WTC11 (cell line): Measurements from ENCODE around the gene FRAT1. TPM values are rescaled to one million over a fixed set of nuclear protein-coding genes. Genes with fewer than 3 reads are reported as not detected.

Experiments
- AR ChIP-seq: fragments of 250-450 bp; sonication (Bioruptor Pico); IDR thresholded peaks from 2 replicates; pipeline ENCODE4 v1.9.0; 2021; ENCODE audit warnings: mild to moderate bottlenecking
- ERG ChIP-seq: fragments of 250-450 bp; sonication (Bioruptor Pico); IDR thresholded peaks from 2 replicates; pipeline ENCODE4 v1.8.0; 2021; ENCODE audit warnings: mild to moderate bottlenecking
- ESRRA ChIP-seq: sonication (generic); formaldehyde crosslinking; IDR thresholded peaks from 2 replicates; pipeline ENCODE4 v1.8.1; 2022; ENCODE audit warnings: mild to moderate bottlenecking, missing genetic modification reagents, borderline replicate concordance
- FOXP1 ChIP-seq: sonication (generic); formaldehyde crosslinking; IDR thresholded peaks from 2 replicates; pipeline ENCODE4 v1.8.0; 2022; ENCODE audit warnings: missing genetic modification reagents, mild to moderate bottlenecking, moderate library complexity, borderline replicate concordance
- GTF2I ChIP-seq: fragments of 250-450 bp; sonication (Bioruptor Pico); conservative IDR thresholded peaks from 2 replicates; pipeline ENCODE4 v1.4.0; 2021; ENCODE audit warnings: mild to moderate bottlenecking
- NFYB ChIP-seq: sonication (generic); formaldehyde crosslinking; conservative IDR thresholded peaks from 2 replicates; pipeline ENCODE4 v1.8.0; 2022; ENCODE audit warnings: low read depth, missing genetic modification reagents
- NR1H2 ChIP-seq: sonication (generic); formaldehyde crosslinking; IDR thresholded peaks from 2 replicates; pipeline ENCODE4 v1.9.0; 2021; ENCODE audit warnings: mild to moderate bottlenecking, moderate library complexity, missing genetic modification reagents
- OVOL2 ChIP-seq: fragments of 250-450 bp; sonication (Bioruptor Pico); IDR thresholded peaks from 2 replicates; pipeline ENCODE4 v1.9.0; 2021; ENCODE audit warnings: mild to moderate bottlenecking, borderline replicate concordance
- PRDM15 ChIP-seq: sonication (generic); formaldehyde crosslinking; IDR thresholded peaks from 2 replicates; pipeline ENCODE4 v1.8.0; 2022; ENCODE audit warnings: missing genetic modification reagents
- RORB ChIP-seq: fragments of 250-450 bp; sonication (Bioruptor Pico); IDR thresholded peaks from 2 replicates; pipeline ENCODE4 v1.9.0; 2021; ENCODE audit warnings: mild to moderate bottlenecking
- SMAD4 ChIP-seq: sonication (generic); formaldehyde crosslinking; IDR thresholded peaks from 2 replicates; pipeline ENCODE4 v1.8.0; 2022; ENCODE audit warnings: mild to moderate bottlenecking, missing genetic modification reagents
- TCF7 ChIP-seq: sonication (generic); formaldehyde crosslinking; IDR thresholded peaks from 2 replicates; pipeline ENCODE4 v1.8.0; 2022; ENCODE audit warnings: mild to moderate bottlenecking, low read depth, missing genetic modification reagents, moderate library complexity
- TEAD4 ChIP-seq: sonication (generic); formaldehyde crosslinking; IDR thresholded peaks from 2 replicates; pipeline ENCODE4 v1.8.0; 2022; ENCODE audit warnings: mild to moderate bottlenecking, missing genetic modification reagents
- ZBTB21 ChIP-seq: sonication (generic); formaldehyde crosslinking; IDR thresholded peaks from 2 replicates; pipeline ENCODE4 v1.8.1; 2023; ENCODE audit warnings: mild to moderate bottlenecking, missing genetic modification reagents, borderline replicate concordance
- ZNF121 ChIP-seq: sonication (generic); formaldehyde crosslinking; IDR thresholded peaks from 2 replicates; pipeline ENCODE4 v1.8.0; 2023; ENCODE audit warnings: missing genetic modification reagents
- ZNF263 ChIP-seq: sonication (generic); formaldehyde crosslinking; IDR thresholded peaks from 2 replicates; pipeline ENCODE4 v1.8.1; 2022; ENCODE audit warnings: low read depth, mild to moderate bottlenecking, moderate library complexity, missing genetic modification reagents
- ZNF281 ChIP-seq: sonication (generic); formaldehyde crosslinking; IDR thresholded peaks from 2 replicates; pipeline ENCODE4 v1.8.0; 2023; ENCODE audit warnings: mild to moderate bottlenecking, missing genetic modification reagents
- ZSCAN18 ChIP-seq: fragments of 250-450 bp; sonication (Bioruptor Pico); IDR thresholded peaks from 2 replicates; pipeline ENCODE4 v2.1.2; 2022; ENCODE audit warnings: mild to moderate bottlenecking, moderate library complexity
- total RNA-seq: library from RNA; stranded (reverse); gene quantifications from 3 replicates; pipeline ENCODE4 v1.2.3, GENCODE V29; 2021
- TF ChIP-seq, protein P1 (sequence below): sonication (generic); formaldehyde crosslinking; IDR thresholded peaks from 2 replicates; pipeline ENCODE4 v1.8.1; 2023; ENCODE audit warnings: mild to moderate bottlenecking, missing genetic modification reagents, borderline replicate concordance
- TF ChIP-seq, protein P2 (sequence below): fragments of 250-450 bp; sonication (Bioruptor Pico); conservative IDR thresholded peaks from 2 replicates; pipeline ENCODE4 v1.9.0; 2021; ENCODE audit warnings: mild to moderate bottlenecking

Gene FRAT1
- total RNA-seq, 1 experiment from 2014 or later: 8.2 TPM

- TF ChIP-seq ESRRA (CRISPR knock-in tag) (no peak), ZNF121 (CRISPR knock-in tag) (no peak), ZNF263 (CRISPR knock-in tag) (no peak), NFYB (CRISPR knock-in tag) (peak; percentile 98), TCF7 (CRISPR knock-in tag) (0 out of 2 replicates have a peak, but pooled peaks have one; percentile 59), NR1H2 (no peak), ERG (no peak), TEAD4 (CRISPR knock-in tag) (no peak), ZBTB21 (CRISPR knock-in tag) (no peak), ZSCAN18 (CRISPR knock-in tag) (no peak), AR (CRISPR knock-in tag) (no peak), GTF2I (CRISPR knock-in tag) (no peak), FOXP1 (CRISPR knock-in tag) (peak; percentile 92), OVOL2 (CRISPR knock-in tag) (no peak), SMAD4 (CRISPR knock-in tag) (no peak), PRDM15 (no peak), ZNF281 (CRISPR knock-in tag) (0 out of 2 replicates have a peak, but pooled peaks have one; percentile 35), RORB (CRISPR knock-in tag) (no peak)
- TF ChIP-seq, protein P1, sequence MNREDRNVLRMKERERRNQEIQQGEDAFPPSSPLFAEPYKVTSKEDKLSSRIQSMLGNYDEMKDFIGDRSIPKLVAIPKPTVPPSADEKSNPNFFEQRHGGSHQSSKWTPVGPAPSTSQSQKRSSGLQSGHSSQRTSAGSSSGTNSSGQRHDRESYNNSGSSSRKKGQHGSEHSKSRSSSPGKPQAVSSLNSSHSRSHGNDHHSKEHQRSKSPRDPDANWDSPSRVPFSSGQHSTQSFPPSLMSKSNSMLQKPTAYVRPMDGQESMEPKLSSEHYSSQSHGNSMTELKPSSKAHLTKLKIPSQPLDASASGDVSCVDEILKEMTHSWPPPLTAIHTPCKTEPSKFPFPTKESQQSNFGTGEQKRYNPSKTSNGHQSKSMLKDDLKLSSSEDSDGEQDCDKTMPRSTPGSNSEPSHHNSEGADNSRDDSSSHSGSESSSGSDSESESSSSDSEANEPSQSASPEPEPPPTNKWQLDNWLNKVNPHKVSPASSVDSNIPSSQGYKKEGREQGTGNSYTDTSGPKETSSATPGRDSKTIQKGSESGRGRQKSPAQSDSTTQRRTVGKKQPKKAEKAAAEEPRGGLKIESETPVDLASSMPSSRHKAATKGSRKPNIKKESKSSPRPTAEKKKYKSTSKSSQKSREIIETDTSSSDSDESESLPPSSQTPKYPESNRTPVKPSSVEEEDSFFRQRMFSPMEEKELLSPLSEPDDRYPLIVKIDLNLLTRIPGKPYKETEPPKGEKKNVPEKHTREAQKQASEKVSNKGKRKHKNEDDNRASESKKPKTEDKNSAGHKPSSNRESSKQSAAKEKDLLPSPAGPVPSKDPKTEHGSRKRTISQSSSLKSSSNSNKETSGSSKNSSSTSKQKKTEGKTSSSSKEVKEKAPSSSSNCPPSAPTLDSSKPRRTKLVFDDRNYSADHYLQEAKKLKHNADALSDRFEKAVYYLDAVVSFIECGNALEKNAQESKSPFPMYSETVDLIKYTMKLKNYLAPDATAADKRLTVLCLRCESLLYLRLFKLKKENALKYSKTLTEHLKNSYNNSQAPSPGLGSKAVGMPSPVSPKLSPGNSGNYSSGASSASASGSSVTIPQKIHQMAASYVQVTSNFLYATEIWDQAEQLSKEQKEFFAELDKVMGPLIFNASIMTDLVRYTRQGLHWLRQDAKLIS (CRISPR knock-in tag): peak; percentile 37; the same call in 1 of the 2 replicates
- TF ChIP-seq, protein P2, sequence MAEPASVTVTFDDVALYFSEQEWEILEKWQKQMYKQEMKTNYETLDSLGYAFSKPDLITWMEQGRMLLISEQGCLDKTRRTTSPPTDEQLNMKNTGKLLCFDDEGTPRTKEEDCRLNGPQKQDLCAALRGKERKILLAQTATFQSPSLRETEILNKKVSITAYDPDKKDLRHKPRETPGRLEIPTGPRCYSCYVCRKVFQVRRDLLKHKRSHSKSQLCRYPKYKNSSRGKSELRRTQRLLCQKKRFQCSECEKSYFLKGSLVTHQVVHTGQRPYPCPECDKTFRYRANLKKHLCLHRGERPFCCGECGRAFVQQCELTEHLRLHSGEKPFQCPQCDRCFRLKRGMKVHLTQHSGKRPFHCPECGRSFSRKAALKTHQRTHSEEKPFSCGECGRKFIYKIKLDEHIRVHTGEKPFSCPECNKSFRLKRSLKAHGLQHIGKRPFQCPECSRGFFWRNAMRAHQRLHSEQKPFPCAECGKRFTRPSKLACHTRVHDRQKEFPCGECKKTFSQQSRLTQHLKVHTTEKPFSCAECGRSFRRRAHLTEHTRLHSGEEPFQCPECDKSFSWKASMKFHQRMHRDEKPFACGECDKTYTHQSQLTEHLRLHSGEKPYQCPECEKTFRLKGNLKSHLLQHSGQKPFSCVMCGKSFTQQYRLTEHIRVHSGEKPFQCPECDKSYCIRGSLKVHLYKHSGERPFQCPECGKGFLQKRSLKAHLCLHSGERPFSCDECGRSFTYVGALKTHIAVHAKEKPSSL (CRISPR knock-in tag): no peak
Measured at GRCh38 chr10:97292097-97292861, 26.8 kb upstream of the FRAT1 start, which contains the start of gene ARHGAP19 (continued).
